ENCODE results near the gene MYPN.

GRCh38 chr10:68105820-68106219, 3.5 kb upstream of the MYPN start:
- no peak for TF ChIP-seq CTCF (IDR thresholded peaks at IDR 0.05)
- TF ChIP-seq ZFX (IDR thresholded peaks at IDR 0.05; ENCODE audit: borderline replicate concordance), result no peak

All from 22Rv1 (cell line).